ENCODE data around the gene RGS10.

RGS10 gene

GRCh38 chr10:119539359-119539825 lies 3.1 kb downstream of the RGS10 start:
- H3K9me3 ChIP-seq (ENCODE audit: insufficient read depth, low read depth, low read length), result no peaks in the 10 kb centered on the region
- no peak overlapping the region for H2AFZ ChIP-seq (ENCODE audit: low read length)
- H3K9ac ChIP-seq (ENCODE audit: low read depth, low read length, poor library complexity, severe bottlenecking), result peak overlapping the region; percentile 20
- H3K9me2 ChIP-seq (replicated peaks; ENCODE audit: low read depth, low read length), result no peaks in the 10 kb centered on the region
- H3K79me2 ChIP-seq (ENCODE audit: insufficient read depth, low read length), result peaks cover 16% of the 10 kb centered on the region
- H3K36me3 ChIP-seq (ENCODE audit: insufficient read depth, low read length), result no peaks in the 10 kb centered on the region
- H3F3A ChIP-seq (ENCODE audit: low read depth), result no peaks in the 10 kb centered on the region
- peaks cover 39% of the 10 kb centered on the region for H3K4me1 ChIP-seq (ENCODE audit: insufficient read depth, low read length, poor library complexity, severe bottlenecking)
- peaks cover 7% of the 10 kb centered on the region for H4K20me1 ChIP-seq (ENCODE audit: insufficient read depth, low read length, poor library complexity, severe bottlenecking)
- H3K4me3 ChIP-seq (ENCODE audit: low read length, poor library complexity, severe bottlenecking), result no peak overlapping the region
- H3K27me3 ChIP-seq (ENCODE audit: insufficient read depth, low read length, poor library complexity, severe bottlenecking), result no peaks in the 10 kb centered on the region
- TF ChIP-seq CTCF (conservative IDR thresholded peaks at IDR 0.05; ENCODE audit: low read length) (no peak), EZH2phosphoT487 (IDR thresholded peaks at IDR 0.05; ENCODE audit: borderline replicate concordance) (no peak)
- H3K4me2 ChIP-seq (ENCODE audit: low read depth, low read length, poor library complexity, severe bottlenecking), result peak overlapping the region; percentile 46

- H3K27me3 ChIP-seq (ENCODE audit: insufficient read depth, low read length, poor library complexity, severe bottlenecking), result no peaks in the 10 kb centered on the region
- peaks cover 7% of the 10 kb centered on the region for H4K20me1 ChIP-seq (ENCODE audit: insufficient read depth, low read length, poor library complexity, severe bottlenecking)
- no peaks in the 10 kb centered on the region for H3K9me2 ChIP-seq (replicated peaks; ENCODE audit: low read depth, low read length)
- H3K36me3 ChIP-seq (ENCODE audit: insufficient read depth, low read length), result no peaks in the 10 kb centered on the region
- H3K4me3 ChIP-seq (ENCODE audit: low read length, poor library complexity, severe bottlenecking), result peak overlapping the region; percentile 19
- H3K4me2 ChIP-seq (ENCODE audit: low read depth, low read length, poor library complexity, severe bottlenecking), result peak overlapping the region; percentile 46
- H3K79me2 ChIP-seq (ENCODE audit: insufficient read depth, low read length), result peaks cover 16% of the 10 kb centered on the region
- H3K9me3 ChIP-seq (ENCODE audit: insufficient read depth, low read depth, low read length), result no peaks in the 10 kb centered on the region
- peaks cover 35% of the 10 kb centered on the region for H3K4me1 ChIP-seq (ENCODE audit: insufficient read depth, low read length, poor library complexity, severe bottlenecking)
- no peaks in the 10 kb centered on the region for H3F3A ChIP-seq (ENCODE audit: low read depth)
- no peak overlapping the region for H2AFZ ChIP-seq (ENCODE audit: low read length)
- TF ChIP-seq CTCF (conservative IDR thresholded peaks at IDR 0.05; ENCODE audit: low read length) (peak; percentile 69), EZH2phosphoT487 (IDR thresholded peaks at IDR 0.05; ENCODE audit: borderline replicate concordance) (no peak)
- peak overlapping the region; percentile 20 for H3K9ac ChIP-seq (ENCODE audit: low read depth, low read length, poor library complexity, severe bottlenecking)
Measured at GRCh38 chr10:119538632-119539358, 3.7 kb downstream of the RGS10 start.

- Histone ChIP-seq H3F3A (ENCODE audit: low read depth) (no peaks in the 10 kb centered on the region), H3K4me1 (ENCODE audit: insufficient read depth, low read length, poor library complexity, severe bottlenecking) (peaks cover 32% of the 10 kb centered on the region), H3K4me3 (ENCODE audit: low read length, poor library complexity, severe bottlenecking) (peak overlapping the region; percentile 19), H3K27me3 (ENCODE audit: insufficient read depth, low read length, poor library complexity, severe bottlenecking) (no peaks in the 10 kb centered on the region), H3K36me3 (ENCODE audit: insufficient read depth, low read length) (no peaks in the 10 kb centered on the region), H3K4me2 (ENCODE audit: low read depth, low read length, poor library complexity, severe bottlenecking) (peak overlapping the region; percentile 46), H3K9me3 (ENCODE audit: insufficient read depth, low read depth, low read length) (no peaks in the 10 kb centered on the region), H2AFZ (ENCODE audit: low read length) (no peak overlapping the region), H3K79me2 (ENCODE audit: insufficient read depth, low read length) (peaks cover 16% of the 10 kb centered on the region), H3K9me2 (replicated peaks; ENCODE audit: low read depth, low read length) (no peaks in the 10 kb centered on the region), H4K20me1 (ENCODE audit: insufficient read depth, low read length, poor library complexity, severe bottlenecking) (peaks cover 7% of the 10 kb centered on the region), H3K9ac (ENCODE audit: low read depth, low read length, poor library complexity, severe bottlenecking) (peak overlapping the region; percentile 20)
- no peak for TF ChIP-seq CTCF (conservative IDR thresholded peaks at IDR 0.05; ENCODE audit: low read length)
- no peak for TF ChIP-seq EZH2phosphoT487 (IDR thresholded peaks at IDR 0.05; ENCODE audit: borderline replicate concordance)
Measured at GRCh38 chr10:119537953-119538630, 4.4 kb downstream of the RGS10 start.
